GM10248 (cell line): Measurements from ENCODE around the gene SCRT2.

Source experiments
- CTCF ChIA-PET: fragments of 300-600 bp; sonication (Branson Sonifier 250); formaldehyde crosslinking; extraction: SDS; loops from one replicate; lab custom pipeline; 2021; ENCODE audit warnings: antibody characterized with exemption; lab: Yijun Ruan, JAX
- POLR2A ChIA-PET: fragments of 350-650 bp; sonication (Branson Sonifier 250); formaldehyde crosslinking; extraction: SDS; loops from one replicate; lab custom pipeline; 2020; ENCODE audit warnings: antibody characterized with exemption; lab: Yijun Ruan, JAX
- DNase-seq: peaks from one replicate; pipeline ENCODE4 v3.0.0; 2012; ENCODE audit errors: extremely low spot score
- TF ChIP-seq, protein P1 (sequence below): IDR thresholded peaks from 2 replicates; pipeline ENCODE4 v1.5.1; 2012; ENCODE audit warnings: mild to moderate bottlenecking, low read depth; ENCODE audit errors: extremely low read depth, missing control alignments, control extremely low read depth

The SCRT2 gene

DNA sequence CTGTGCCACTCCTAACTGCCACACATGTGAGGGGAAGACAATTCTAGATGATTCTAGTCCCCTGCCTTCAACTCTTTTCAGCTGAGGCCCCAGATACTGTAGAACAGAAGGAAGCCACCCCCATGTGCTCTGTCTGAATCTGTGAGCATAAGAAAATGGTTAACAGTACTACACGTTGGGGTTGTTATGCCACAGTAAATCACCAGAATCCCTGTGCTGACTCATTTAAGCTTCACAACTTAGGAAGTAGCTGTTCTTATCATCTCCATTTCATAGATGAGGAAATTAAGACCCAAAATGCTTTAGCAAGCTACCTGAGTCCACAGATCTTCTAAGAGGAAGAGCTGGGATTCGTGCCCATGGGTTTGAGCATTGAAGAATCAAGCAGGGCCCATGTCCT lies 27.4 kb upstream of the SCRT2 start:
- no peak for DNase-seq
- CTCF ChIA-PET, result interaction anchor here (1.1 kb wide), 1 partner anchor 39 kb away, joined by 3 read pairs; no protein-coding TSS in a partner anchor
- POLR2A ChIA-PET, result no interaction called here
- TF ChIP-seq, protein P1, sequence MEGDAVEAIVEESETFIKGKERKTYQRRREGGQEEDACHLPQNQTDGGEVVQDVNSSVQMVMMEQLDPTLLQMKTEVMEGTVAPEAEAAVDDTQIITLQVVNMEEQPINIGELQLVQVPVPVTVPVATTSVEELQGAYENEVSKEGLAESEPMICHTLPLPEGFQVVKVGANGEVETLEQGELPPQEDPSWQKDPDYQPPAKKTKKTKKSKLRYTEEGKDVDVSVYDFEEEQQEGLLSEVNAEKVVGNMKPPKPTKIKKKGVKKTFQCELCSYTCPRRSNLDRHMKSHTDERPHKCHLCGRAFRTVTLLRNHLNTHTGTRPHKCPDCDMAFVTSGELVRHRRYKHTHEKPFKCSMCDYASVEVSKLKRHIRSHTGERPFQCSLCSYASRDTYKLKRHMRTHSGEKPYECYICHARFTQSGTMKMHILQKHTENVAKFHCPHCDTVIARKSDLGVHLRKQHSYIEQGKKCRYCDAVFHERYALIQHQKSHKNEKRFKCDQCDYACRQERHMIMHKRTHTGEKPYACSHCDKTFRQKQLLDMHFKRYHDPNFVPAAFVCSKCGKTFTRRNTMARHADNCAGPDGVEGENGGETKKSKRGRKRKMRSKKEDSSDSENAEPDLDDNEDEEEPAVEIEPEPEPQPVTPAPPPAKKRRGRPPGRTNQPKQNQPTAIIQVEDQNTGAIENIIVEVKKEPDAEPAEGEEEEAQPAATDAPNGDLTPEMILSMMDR, result no peak

DNA sequence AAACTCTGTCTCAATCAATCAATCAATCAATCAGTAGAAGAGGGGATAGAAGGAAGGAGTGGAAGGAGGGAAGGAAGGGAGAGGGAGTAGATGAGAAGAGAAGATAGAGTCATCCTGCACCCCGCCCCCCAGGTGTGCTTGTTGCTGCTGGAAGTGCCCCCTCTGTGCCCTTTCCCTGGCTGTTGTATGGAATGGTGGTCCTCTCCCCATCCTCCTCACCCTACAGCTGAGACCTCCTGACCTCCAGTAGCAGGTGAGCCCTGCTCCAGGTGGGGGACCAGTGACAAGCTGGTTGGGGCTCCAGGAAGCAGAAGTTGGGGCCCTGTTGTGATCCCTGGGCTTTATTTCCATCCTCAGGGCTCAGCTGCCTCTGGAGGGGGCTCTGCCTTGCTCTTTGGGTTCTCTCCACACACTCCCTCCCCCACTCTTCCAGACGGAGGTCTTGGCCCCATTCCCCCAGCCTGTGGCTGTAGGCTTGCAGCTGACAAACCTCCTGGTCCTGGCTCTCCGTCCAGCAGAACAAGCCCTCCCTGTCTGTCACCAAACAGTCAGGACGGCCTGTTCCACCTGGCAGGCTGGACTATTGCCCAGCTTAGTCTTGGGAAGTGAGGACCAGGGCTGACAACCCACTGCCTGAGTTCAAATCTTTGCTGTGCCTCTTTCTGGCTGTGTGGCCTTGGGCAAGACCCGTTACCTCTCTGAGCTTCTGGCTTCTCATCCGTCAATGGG lies 26.0 kb upstream of the SCRT2 start:
- TF ChIP-seq, protein P1, result no peak
- CTCF ChIA-PET, result interaction anchor here (1.1 kb wide), 1 partner anchor 37 kb away, joined by 3 read pairs; no protein-coding TSS in a partner anchor
- POLR2A ChIA-PET, result no interaction called here
- no peak for DNase-seq

DNA sequence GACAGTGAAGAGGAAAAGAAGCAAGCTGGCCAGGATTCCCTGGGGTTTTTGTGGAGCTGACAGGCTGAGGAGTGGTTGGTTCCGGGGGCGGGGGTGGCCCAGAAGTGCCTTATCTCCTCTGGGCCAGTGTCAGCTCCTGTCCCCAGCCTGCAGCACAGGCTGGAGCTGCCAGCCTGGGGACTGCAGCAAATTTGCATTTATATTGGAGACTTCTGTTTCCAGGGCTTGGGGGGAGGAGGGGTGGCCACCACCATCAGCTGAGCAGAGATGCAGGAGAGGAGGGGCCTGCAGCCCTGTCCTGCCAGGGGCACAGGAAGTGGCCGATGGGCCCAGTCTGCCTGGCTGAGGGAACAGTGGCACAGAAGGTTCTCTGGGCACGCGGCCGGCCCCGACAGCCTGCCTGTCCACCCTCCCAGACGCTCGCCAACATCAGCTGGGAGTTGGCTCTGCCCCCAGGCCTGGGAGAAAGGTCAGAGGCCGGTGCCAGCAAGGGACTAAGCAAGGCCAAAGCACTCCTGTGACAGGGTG lies 24.3 kb upstream of the SCRT2 start:
- DNase-seq, result no peak
- TF ChIP-seq, protein P1, result no peak
- ChIA-PET POLR2A (no interaction called here), CTCF (interaction anchor here (1.3 to 2.0 kb wide), 2 partner anchors 26 to 33 kb away, joined by 3 to 6 read pairs; no protein-coding TSS in a partner anchor)

DNA sequence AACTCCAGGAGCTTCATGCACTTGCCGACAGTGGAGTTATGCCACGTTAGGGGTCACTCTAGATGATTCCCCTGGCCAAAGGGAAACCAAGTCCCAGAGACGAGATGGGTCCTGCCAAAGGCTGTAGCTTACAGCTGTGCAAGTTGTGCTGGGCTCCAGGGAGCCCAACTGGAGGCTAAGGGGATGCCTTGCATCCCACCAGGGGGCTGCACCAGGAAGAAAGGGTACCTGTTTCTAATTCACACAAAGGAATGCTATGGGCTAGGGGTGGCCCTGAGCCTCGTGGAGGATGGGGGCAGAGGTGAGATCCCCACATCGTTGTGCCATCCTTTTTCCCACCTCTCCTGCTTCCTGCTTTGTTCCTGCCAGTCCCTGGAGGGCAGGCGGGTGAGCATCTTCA lies 23.7 kb upstream of the SCRT2 start:
- ChIA-PET POLR2A (no interaction called here), CTCF (interaction anchor here (2.0 kb wide), 1 partner anchor 32 kb away, joined by 6 read pairs; no protein-coding TSS in a partner anchor)
- TF ChIP-seq, protein P1, result no peak
- no peak for DNase-seq

DNA sequence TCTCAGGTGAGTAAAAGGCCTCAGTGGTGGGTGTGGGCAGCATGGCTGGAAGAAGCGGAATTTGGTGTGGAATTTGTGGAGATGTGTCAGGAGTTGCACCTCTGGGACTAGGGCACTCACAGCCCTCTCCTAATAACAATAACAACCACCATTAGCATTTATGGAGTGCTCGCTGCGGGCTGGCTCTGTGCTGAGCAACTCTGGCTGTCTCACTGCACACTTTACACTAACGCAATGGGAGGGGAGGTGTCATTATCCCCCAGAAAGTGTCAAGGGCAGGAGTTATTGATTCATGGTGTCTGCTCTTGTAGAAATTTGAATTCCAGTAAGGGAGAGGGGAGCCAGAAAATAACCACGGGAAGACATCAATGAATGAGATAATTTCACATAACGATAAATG lies 22.7 kb upstream of the SCRT2 start:
- TF ChIP-seq, protein P1, result no peak
- DNase-seq, result no peak
- POLR2A ChIA-PET, result no interaction called here
- CTCF ChIA-PET, result interaction anchor here (1.2 kb wide), 1 partner anchor 9 kb away, joined by 3 read pairs; no protein-coding TSS in a partner anchor

DNA sequence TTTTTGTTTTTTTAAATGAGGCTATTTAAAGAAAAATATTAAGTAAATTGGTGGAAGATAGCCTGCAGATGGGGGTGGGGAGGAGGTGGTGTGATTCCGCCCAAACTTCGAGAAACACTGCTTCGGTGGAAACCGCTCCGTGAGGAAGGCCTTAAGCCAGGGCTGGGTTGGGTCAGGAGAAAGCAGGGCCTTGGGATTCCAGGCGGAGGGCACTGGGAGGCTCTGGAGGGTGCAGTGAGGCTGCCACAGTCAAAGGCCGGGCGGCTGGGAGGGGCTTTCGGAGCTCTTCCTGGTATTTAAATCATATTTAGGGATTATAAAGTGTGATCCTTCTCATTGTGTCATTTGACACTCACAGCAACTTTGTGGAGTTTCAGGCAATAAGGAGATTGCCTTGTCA lies 22.2 kb upstream of the SCRT2 start:
- POLR2A ChIA-PET, result no interaction called here
- DNase-seq, result no peak
- CTCF ChIA-PET, result interaction anchor here (1.2 kb wide), 1 partner anchor 10 kb away, joined by 3 read pairs; no protein-coding TSS in a partner anchor
- TF ChIP-seq, protein P1, result no peak
